H7 (cell line): ENCODE measurements around the gene NCF1. TPM values are rescaled to one million over a fixed set of nuclear protein-coding genes. Genes with fewer than 3 reads are reported as not detected.
A peak's percentile ranks its signal among the peaks of the same experiment; 100 is the strongest.
"Not testable (repeated sequence)": the region's sequence is repeated elsewhere in the genome, so short reads cannot be mapped to it uniquely, and the experiment has no call there.

Experiments
- DNase-seq: peaks from one replicate; pipeline ENCODE4 v3.0.0; 2012
- H3K27me3 ChIP-seq: 2 replicates; pipeline ENCODE4 v1.6.0; 2011; ENCODE audit warnings: mild to moderate bottlenecking, low read length; ENCODE audit not compliant: control insufficient read depth, insufficient read depth
- H3K36me3 ChIP-seq: replicated peaks from 2 replicates; pipeline ENCODE4 v1.5.1; 2011; ENCODE audit warnings: low read length; ENCODE audit not compliant: control insufficient read depth, insufficient read depth
- H3K4me3 ChIP-seq: 2 replicates; pipeline ENCODE4 v1.5.1; 2011; ENCODE audit warnings: low read depth, mild to moderate bottlenecking, control low read depth, low read length, moderate library complexity; ENCODE audit not compliant: insufficient read depth
- total RNA-seq: library from RNA; depleted of rRNA; stranded (reverse); fragments of >200 nt; shearing (Covaris generic); gene quantifications from 2 replicates; pipeline ENCODE4 v1.2.3, GENCODE V29; 2014

Gene NCF1
- total RNA-seq, 1 experiment from 2014 or later, result 0.31 TPM

DNA sequence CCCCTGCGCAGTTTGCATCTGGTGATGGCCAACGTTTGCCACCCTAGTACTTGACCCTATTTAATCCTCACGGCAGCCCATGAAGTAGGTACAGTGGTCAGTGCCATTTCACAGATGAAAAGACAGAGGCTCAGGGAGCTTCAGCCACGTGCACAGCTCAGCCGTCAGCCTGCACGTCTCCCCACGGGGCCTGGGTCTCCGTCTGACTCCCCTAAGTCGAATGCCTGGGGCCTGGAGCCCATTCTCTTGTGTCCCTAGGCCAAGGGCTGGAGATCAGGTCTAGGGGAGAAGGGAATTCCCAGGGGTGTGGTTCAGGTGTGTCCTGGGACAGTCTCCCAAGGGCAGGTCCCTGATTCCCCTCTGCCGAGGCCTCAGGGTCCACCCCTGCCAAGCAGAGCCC is 6.8 kb upstream of the NCF1 start:
- H3K4me3 ChIP-seq, H3K36me3 ChIP-seq, DNase-seq, H3K27me3 ChIP-seq: not testable (repeated sequence)

DNA sequence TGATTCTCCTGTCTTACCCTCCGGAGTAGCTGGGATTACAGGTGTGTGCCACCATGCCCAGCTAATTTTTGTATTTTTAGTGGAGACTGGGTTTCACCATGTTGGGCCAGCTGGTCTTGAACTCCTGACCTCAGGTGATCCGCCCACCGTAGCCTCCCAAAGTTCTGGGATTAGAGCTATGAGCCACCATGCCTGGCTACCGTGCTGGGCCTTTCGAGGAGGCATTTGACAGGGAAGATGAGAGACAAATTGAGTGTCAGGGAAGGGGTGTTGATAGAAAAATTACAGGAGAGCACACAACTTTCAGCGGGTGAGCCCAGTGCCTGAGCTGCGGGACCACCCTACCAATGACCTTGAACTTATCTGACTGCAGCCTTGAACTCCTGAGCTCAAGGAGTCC is 3.7 kb upstream of the NCF1 start:
- not testable (repeated sequence) for DNase-seq, H3K27me3 ChIP-seq, H3K36me3 ChIP-seq, H3K4me3 ChIP-seq

DNA sequence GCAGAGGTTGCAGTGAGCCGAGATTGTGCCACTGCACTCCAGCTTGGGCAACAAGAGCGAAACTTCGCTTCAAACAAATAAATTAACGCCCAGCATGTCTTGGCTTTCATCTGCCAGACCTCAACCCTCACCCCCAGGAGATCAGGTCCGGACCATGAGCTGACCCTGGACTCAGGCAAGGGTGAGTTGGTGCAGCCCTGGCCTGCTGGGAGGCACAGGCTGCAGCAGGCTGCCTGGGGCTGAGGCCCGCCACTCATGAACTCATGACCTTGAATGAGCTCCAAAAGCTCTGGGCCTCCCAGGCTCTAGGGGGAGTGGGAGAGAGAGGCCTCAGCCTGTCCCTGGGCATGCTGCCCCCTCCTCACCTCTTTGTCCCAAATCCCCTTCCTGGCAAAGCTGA is 1.7 kb upstream of the NCF1 start:
- not testable (repeated sequence) for DNase-seq, H3K36me3 ChIP-seq, H3K4me3 ChIP-seq, H3K27me3 ChIP-seq

DNA sequence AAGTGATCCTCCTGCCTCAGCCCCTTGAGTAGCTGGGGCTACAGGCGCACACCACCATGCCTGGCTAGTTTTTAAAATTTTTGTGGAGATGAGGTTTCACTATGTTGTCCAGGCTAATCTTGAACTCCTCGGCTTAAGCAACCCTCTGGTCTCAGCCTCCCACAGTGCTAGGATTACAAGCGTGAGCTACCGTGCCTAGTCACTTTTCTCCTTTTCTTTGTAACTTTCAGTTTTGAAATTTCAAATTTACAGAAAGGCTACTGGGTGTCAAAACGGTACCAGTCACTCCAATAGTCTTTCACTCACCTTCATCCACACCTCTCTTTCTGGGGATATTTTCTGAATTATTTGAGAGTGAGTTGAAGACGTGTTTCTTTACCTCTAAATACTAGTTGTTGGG is 1.3 kb downstream of the NCF1 start:
- DNase-seq, H3K4me3 ChIP-seq, H3K36me3 ChIP-seq, H3K27me3 ChIP-seq: not testable (repeated sequence)

DNA sequence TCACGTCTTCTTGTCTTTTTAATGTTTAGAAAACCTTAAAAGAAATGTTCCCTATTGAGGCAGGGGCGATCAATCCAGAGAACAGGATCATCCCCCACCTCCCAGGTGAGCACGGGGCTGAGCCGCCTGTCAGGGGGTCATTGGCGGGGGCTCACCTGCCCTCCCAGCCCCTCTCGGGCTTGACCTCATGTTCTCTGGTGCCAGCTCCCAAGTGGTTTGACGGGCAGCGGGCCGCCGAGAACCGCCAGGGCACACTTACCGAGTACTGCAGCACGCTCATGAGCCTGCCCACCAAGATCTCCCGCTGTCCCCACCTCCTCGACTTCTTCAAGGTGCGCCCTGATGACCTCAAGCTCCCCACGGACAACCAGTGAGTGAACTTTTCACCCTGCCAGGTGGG is 5.2 kb downstream of the NCF1 start:
- H3K27me3 ChIP-seq, H3K36me3 ChIP-seq, H3K4me3 ChIP-seq, DNase-seq: not testable (repeated sequence)

DNA sequence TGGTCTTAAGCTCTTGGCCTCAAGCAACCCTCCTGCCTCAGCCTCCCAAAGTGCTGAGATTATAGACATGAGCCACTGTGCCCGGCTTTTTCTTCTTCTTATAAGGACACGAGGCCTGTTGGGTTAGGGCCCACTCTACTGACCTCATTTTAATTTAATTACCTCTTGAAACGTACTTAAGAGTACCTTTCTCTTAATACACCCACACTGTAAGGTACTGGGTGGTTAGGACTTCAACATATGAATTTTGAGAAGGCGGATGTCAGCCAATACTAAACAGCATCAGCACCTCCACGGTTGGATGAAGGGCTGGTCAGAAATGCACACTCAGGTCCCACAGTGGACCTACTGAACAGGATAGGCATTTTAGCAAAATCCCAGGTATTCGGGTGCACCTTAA is 7.9 kb downstream of the NCF1 start:
- not testable (repeated sequence) for H3K27me3 ChIP-seq, DNase-seq, H3K36me3 ChIP-seq, H3K4me3 ChIP-seq

DNA sequence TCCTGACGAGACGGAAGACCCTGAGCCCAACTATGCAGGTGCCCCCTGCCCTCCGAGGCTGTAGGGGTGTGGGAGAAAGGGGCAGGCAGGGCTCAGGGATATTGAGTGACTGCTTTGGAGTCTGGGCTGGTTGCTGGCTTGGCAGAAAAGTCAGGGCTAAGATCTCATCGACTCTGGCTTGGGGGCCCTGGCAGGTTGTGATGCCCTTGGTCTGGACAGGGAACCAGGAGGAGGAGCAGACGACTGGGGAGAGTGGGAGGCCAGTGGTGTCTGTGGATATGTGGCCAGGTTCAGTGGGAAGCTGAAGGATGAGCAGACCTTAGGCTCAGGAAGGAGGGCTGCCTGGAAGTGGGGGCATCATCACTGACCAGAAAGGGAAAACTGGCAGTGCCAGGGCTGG is 9.8 kb downstream of the NCF1 start:
- not testable (repeated sequence) for H3K4me3 ChIP-seq, DNase-seq, H3K36me3 ChIP-seq, H3K27me3 ChIP-seq

DNA sequence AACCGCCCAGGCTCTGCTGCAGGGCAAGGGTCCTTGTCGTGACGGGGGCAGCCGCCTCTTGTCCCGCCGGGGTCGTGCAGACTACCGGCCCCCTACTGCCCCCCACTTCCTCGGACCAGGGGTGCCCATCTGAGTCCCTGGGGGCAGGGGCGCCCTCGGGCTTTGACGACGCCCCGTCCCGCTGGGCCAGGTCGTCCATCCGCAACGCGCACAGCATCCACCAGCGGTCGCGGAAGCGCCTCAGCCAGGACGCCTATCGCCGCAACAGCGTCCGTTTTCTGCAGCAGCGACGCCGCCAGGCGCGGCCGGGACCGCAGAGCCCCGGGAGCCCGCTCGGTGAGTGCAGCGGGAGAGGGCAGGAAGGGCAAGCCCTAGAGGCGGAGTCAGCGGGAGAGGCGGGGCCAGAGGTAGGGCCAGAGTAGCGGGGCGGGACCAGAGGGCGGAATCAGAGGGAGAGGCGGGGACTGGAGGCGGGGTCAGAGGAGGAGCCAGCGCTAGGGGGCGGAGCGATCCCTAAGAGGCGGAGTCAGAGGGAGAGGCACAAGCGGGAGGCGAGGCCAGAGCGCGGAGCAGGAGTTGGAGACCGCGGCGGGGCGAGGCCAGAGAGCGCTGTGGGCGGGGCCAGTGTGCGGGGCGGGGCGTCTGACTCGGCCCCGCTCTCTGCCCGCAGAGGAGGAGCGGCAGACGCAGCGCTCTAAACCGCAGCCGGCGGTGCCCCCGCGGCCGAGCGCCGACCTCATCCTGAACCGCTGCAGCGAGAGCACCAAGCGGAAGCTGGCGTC is 14.7 kb downstream of the NCF1 start:
- H3K4me3 ChIP-seq, result peak overlapping the region; percentile 26
- H3K36me3 ChIP-seq, DNase-seq, H3K27me3 ChIP-seq: not testable (repeated sequence)

DNA sequence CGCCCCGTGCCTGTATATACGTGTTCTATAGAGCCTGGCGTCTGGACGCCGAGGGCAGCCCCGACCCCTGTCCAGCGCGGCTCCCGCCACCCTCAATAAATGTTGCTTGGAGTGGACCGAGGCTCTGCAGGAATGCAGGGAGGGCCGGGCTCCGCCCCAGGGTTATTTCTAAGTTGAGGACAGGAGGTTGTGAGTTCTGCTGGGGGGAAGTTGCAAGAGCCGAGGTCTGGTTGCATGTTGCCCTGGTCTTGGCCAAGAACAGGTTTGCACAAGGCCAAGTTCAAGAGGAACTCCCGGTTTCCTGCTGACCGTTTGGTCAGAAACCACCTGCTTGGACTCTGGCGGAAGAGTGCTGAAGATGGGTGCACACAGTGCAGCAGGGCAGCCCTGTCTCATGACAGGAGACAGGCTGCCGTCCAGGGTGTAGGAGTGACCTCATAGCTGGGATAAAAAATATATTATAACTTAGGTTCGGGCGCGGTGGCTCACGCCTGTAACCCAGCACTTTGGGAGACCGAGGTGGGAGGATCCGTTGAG is 15.5 kb downstream of the NCF1 start:
- not testable (repeated sequence) for H3K4me3 ChIP-seq, DNase-seq, H3K27me3 ChIP-seq, H3K36me3 ChIP-seq

DNA sequence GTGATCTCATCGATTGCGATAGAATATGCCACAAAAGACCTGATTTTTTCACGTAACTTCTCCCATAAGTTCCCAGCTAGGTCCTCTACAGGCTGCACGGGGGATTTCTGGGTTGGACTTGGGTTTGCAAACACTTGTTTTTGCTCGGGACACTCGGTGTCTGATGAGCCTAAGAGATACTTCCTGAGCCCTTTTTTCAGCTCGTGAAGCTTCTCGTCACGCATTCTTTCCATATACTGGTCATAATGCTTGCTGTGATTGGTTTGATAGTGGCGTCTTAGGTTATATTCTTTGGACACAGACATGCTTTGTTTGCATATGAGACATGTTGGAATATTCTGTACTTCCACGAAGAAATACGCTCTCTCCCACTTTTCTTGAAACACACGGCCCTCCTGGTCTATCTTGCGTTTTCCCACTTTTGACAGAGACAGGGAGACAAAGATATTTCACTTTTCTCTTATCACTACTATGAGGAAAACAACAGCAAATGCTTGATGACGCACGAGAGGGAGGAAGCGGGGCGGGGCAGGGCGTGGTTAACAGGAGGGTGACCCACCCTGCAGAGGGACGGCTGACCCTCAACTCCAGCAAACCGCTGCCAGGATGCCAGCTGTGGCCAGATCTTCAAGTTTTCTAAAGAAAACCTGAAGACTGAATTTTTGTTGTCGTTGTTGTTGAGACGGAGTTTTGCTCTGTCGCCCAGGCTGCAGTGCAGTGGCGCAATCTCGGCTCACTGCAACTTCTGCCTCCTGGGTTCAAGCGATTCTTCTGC is 24.2 kb downstream of the NCF1 start:
- not testable (repeated sequence) for H3K36me3 ChIP-seq, H3K4me3 ChIP-seq, DNase-seq, H3K27me3 ChIP-seq

DNA sequence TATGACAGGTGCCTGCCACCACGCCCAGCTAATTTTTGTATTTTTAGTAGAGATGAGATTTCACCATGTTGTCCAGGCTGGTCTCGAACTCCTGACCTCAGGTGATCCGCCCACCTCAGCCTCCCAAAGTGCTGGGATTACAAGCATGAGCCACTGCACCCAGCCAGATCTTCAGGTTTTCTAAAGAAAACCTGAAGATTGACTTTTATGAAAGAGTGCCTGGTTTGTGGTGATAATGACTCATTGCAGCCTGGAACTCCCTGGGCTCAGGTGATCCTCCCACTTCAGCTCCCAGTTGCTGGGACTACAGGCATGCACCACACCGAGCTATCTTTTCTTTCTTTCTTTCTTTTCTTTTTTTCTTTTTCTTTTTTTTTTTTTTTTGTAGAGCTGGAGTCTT is 24.8 kb downstream of the NCF1 start:
- H3K4me3 ChIP-seq, H3K36me3 ChIP-seq, DNase-seq, H3K27me3 ChIP-seq: not testable (repeated sequence)

DNA sequence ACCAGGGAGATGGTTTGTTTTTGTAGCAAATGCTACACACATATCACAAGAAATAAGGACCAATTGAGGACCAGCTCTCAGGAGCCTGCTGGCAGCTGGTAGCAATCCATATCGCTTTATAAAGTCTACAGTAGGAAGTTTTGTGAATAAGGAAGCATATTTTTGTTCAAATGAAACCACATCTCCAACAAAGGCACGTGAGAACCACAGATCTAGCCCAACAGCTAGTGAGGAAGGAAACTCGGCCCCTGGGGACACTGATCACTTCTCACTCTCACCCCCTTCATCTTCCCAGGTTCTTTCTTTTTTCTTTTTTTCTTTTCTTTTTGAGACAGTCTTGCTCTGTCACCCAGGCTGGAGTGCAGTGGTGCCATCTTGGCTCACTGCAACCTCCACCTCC is 42.1 kb downstream of the NCF1 start:
- not testable (repeated sequence) for H3K27me3 ChIP-seq, DNase-seq, H3K4me3 ChIP-seq, H3K36me3 ChIP-seq

DNA sequence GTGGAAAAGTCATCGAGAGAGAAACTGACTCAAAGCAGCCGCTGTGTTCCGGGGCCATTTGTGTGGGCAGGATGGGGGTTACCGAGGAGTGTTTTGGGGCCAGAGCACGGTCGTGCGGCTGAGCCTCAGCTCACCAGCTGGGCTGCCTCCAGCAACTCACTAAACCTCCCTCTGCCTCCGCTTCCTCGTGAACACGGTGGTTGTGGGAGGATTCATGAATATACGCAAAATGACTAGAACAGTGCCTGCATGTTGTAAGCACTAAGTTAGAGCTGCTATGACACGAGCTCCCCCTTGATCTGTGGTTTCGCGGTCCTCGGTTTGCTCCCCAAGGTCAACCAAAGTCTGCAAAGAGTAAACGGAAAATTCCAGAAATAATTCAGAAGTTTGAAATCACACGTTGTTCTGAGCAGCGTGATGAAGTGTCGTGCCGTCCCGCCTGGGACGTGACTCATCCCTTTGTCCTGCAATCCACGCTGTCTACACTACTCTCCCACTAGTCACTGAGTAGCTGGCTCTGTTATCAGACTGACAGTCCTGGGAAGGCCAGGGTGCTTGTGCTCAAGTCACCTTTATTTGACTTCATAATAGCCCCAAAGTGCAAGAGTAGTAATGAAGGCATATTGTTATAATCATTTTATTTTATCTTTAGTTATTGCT is 46.5 kb downstream of the NCF1 start:
- not testable (repeated sequence) for H3K36me3 ChIP-seq, H3K27me3 ChIP-seq, DNase-seq, H3K4me3 ChIP-seq

DNA sequence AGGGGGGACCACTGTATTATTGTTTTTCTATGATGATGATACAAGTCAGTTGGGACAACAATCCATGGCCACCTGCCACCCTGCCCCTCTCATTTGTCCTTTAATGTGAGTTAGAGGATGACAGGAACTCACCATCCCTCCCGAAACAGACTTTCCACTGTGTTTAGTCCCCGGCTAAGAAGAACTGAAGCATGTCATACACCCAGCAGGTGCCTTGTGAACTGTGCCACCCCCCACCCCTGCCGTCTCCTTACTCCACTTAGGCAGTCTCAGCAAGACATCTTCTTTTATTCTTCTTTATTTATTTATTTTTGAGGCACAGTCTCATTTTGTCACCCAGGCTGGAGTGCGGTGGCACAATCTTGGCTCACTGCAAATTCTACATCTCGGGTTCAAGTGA is 47.4 kb downstream of the NCF1 start:
- H3K27me3 ChIP-seq, H3K4me3 ChIP-seq, H3K36me3 ChIP-seq, DNase-seq: not testable (repeated sequence)

DNA sequence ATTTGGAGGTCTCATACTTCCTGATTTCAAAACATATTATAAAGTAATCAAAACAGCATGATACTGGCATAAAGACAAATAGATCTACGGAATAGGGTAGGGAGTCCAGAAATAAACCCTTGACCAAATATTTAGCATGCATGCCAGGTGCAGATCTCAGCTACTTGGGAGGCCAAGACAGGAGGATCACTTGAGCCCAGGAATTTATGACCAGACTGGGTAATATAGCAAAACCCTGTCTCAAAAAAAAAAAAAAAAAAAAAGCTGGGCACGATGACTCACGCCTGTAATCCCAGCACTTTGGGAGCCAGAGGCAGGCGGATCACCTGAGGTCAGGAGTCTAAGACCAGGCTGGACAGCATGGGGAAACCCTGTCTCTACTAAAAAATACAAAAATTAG is 56.1 kb downstream of the NCF1 start:
- DNase-seq, H3K4me3 ChIP-seq, H3K27me3 ChIP-seq, H3K36me3 ChIP-seq: not testable (repeated sequence)
